GM12875 (cell line): ENCODE measurements around the gene GOLGA1.

Source experiments
- H3K4me3 ChIP-seq: one replicate; pipeline ENCODE4 v1.5.1; 2011; ENCODE audit warnings: low read depth, low read length, control low read depth
- TF ChIP-seq, protein P1 (sequence below): IDR thresholded peaks from 2 replicates; pipeline ENCODE4 v1.5.1; 2011; ENCODE audit warnings: low read depth, mild to moderate bottlenecking, control low read depth, inconsistent platforms, low read length, moderate library complexity, borderline replicate concordance; ENCODE audit not compliant: insufficient read depth

GOLGA1 gene

GRCh38 chr9:124868511-124869465 is 72.1 kb downstream of the GOLGA1 start:
- TF ChIP-seq, protein P1, sequence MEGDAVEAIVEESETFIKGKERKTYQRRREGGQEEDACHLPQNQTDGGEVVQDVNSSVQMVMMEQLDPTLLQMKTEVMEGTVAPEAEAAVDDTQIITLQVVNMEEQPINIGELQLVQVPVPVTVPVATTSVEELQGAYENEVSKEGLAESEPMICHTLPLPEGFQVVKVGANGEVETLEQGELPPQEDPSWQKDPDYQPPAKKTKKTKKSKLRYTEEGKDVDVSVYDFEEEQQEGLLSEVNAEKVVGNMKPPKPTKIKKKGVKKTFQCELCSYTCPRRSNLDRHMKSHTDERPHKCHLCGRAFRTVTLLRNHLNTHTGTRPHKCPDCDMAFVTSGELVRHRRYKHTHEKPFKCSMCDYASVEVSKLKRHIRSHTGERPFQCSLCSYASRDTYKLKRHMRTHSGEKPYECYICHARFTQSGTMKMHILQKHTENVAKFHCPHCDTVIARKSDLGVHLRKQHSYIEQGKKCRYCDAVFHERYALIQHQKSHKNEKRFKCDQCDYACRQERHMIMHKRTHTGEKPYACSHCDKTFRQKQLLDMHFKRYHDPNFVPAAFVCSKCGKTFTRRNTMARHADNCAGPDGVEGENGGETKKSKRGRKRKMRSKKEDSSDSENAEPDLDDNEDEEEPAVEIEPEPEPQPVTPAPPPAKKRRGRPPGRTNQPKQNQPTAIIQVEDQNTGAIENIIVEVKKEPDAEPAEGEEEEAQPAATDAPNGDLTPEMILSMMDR = peak; percentile 44

DNA sequence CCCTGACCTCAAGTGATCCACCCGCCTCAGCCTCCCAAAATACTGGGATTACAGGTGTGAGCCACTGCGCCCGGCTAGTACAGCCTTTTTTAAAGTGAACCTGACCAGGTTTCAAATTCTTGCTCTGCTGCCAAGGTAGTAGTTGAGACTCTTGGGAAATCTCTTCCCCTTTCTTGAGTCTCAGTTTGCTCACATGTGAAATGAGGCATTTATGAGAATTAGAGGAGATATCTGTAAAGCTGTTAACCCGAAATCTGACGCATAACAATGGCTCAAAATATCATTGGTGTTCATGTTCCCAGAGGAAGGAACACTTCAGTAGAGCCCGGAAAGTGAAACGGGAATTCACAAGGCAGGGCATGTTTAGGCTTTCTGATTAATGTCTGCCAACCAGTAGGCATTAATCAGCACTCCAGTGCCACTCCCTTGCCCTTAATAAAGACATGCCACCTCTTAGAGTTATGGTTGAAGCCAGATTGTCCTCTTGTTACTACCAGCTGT is 77.5 kb downstream of the GOLGA1 start:
- TF ChIP-seq, protein P1 = no peak
- no peak overlapping the region for H3K4me3 ChIP-seq

More at GRCh38 chr9:124868511-124869465, 72.1 kb downstream of the GOLGA1 start:
- peak overlapping the region; percentile 70 for H3K4me3 ChIP-seq

- TF ChIP-seq, protein P1 = no peak
- H3K4me3 ChIP-seq = peak within 1 kb of the TSS; percentile 100
These were observed 79.3 kb downstream of the GOLGA1 start, which contains the start of the genes ARPC5L and RPL35 for GRCh38 chr9:124861342-124862229. TSS of gene ARPC5L (plus strand) at chr9:124862130. CDS start at chr9:124869291, 7,161 bp downstream. TSS of gene RPL35 (minus strand) at chr9:124861957. CDS start at chr9:124861912, 45 bp downstream.

- TF ChIP-seq, protein P1 = no peak
- H3K4me3 ChIP-seq = peak overlapping the region; percentile 100
These were observed 80.1 kb downstream of the GOLGA1 start for GRCh38 chr9:124860582-124861341.

DNA sequence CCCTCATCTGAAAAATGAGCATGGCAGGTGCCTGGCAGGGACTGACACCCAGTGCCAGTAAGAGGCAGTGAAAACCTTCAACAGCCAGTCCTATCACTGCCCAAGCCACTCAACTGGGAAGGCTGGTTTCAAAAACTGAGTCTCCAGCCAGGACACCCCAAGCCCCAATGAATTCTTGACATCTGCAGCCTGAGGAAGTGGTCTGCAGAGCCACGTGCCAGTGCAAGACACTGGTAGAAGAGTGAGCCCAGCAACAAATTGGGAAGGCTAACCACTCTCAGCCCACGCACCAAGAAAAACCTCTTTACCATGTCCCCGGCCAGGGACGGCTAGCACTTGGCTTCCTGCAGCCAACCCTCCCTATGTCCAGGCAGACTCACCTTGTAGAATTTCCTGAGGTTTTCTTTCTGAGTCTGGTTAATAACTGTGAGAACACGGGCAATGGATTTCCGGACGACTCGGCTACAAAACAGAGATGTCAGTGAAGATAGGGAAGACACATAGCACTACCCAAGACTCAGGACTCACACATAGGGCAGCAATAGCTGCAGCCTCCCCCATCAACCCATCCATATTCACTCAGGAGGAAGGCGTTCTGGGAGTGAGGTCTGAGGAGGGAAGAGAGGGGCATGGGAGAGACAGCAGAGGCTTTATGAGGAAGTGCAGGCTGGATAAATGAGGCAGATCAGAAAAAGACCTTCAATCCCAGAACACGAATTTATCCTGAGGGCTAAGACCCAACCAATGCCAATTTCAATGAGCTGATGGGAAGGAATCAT is 80.9 kb downstream of the GOLGA1 start:
- peak overlapping the region; percentile 100 for H3K4me3 ChIP-seq
- TF ChIP-seq, protein P1 = no peak
